ENCODE results near the gene TMEM87A.

- TF ChIP-seq, protein P1, sequence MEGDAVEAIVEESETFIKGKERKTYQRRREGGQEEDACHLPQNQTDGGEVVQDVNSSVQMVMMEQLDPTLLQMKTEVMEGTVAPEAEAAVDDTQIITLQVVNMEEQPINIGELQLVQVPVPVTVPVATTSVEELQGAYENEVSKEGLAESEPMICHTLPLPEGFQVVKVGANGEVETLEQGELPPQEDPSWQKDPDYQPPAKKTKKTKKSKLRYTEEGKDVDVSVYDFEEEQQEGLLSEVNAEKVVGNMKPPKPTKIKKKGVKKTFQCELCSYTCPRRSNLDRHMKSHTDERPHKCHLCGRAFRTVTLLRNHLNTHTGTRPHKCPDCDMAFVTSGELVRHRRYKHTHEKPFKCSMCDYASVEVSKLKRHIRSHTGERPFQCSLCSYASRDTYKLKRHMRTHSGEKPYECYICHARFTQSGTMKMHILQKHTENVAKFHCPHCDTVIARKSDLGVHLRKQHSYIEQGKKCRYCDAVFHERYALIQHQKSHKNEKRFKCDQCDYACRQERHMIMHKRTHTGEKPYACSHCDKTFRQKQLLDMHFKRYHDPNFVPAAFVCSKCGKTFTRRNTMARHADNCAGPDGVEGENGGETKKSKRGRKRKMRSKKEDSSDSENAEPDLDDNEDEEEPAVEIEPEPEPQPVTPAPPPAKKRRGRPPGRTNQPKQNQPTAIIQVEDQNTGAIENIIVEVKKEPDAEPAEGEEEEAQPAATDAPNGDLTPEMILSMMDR (conservative IDR thresholded peaks at IDR 0.05) = no peak
- TF ChIP-seq ZFX (IDR thresholded peaks at IDR 0.05) = no peak
These were observed 10.4 kb upstream of the TMEM87A start for GRCh38 chr15:42283671-42284070.

Measured in C4-2B (cell line).